Measurements from ENCODE around the gene POU4F3.

The POU4F3 gene

GRCh38 chr5:146340260-146341081 is 1.8 kb downstream of the POU4F3 start:
- DNase-seq (ENCODE audit: low read depth), result no peak

GRCh38 chr5:146341854-146342253 is 3.2 kb downstream of the POU4F3 start:
- DNase-seq (ENCODE audit: low read depth), result no peak

DNA sequence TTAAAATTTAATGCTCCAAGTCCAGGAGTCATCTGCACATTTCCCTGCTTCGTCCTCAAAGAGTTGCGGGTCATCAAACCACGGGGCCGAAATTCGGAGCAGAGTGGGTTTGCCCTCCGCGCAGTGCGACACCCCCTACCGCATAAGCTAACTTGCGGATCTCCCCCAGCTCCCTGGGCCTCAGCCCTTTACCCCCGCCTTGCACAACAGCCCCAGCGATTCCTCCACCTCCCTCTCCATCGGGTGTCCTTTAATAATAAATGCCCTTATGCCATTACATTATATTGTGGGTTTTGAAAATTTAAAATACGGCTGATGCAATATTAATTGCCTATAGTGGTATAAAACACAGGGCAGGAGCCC is 3.9 kb downstream of the POU4F3 start:
- no peak for DNase-seq (ENCODE audit: low read depth)

DNA sequence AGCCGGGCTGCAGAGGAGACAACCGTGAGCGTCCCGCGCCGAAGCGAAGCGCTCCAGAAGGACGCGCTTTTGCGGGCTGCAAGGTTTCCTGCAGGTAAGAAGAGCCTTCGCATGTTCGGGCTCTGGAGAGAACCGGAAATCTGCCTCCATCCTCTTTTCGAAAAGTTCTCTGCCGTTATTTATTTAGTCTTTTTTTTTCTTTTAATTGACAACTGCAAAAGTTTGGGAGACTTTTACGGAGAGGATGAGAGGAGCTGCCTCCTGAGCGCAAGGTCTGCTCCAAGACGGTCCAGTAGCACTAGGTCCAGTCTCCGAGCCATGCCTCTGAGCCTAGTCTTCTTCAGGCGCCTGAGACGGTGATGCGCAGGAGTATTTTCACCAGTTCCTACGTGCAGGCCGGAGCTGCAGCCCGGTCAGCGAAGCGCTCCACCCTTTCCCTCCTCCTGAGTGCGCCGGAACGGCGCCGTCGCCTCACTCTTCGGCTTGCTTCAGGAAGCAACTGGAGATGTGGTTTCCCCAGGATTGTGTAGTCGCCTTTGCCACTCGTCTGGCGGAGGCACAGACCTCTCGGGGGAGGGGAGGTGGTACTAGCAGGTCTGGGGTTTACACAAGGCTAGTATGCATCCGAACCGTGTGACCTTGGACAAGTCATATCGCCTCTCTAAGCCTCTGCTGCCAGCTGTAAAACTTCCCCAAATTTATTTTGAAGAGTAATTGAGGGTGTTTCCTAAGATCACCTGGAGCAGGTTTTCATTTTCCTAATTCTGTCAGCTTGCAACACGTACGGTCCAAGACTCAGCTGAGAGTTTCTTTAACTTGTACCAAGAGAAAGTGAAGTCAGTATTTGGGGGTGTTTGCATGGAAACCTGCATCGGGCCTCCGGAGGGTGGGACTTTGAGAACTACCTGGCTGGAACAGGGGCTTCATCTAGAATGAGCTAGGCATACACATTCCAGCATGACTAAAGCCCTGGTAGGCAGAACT is 4.5 kb downstream of the POU4F3 start:
- no peak for DNase-seq (ENCODE audit: low read depth)

DNA sequence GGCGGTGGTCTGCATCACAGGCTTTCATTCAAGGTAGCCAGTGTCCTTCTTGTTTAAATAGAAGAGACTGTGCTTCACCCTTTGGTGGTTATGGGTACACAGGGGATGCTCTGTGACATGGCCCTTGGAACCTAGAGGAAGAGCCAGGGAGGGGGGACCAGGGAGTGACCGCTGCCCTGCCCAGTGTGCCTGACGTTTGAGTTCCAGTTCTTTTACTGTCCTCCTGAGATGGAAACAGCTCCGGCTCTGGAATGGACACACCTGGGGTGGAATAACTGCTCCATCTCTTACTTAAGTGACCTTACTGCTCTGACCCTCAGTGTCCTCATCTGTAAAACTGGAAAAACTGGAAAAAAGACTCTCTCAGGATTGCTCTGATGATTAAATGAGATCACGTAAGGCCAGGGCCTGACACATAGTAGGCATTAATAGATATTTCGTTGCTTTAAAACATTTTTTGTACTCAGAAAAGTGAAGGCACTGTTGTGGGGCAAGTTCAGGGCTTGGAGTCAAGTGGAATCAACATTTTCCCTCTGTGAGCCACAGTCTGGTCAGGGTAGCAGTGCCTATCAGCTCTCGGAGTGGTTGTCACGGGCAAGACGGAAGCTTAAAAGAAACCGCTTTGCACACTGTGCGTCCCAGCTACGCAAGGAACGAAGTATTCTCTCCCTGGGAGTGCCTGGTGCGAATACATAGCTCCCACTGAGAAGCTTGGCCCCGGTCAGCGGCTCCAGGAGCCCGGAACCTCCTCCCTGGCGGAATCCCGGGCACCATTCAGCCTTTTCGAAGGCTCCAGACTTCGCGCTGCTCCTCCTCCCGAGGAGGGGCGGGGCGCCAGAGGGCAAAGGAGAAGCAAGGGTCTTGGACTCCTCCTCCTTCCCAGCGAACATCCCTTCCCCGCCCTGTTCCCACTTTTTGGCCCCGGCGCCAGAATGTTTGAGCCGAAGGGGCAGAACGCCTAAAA is 5.8 kb downstream of the POU4F3 start:
- DNase-seq (ENCODE audit: low read depth), result no peak

- DNase-seq (ENCODE audit: low read depth), result no peak
Measured at GRCh38 chr5:146345240-146345577, 6.6 kb downstream of the POU4F3 start.

- no peak for DNase-seq (ENCODE audit: low read depth)
Measured at GRCh38 chr5:146345578-146346366, 7.1 kb downstream of the POU4F3 start.

GRCh38 chr5:146357126-146357525 is 18.5 kb downstream of the POU4F3 start:
- DNase-seq (ENCODE audit: low read depth), result no peak

DNA sequence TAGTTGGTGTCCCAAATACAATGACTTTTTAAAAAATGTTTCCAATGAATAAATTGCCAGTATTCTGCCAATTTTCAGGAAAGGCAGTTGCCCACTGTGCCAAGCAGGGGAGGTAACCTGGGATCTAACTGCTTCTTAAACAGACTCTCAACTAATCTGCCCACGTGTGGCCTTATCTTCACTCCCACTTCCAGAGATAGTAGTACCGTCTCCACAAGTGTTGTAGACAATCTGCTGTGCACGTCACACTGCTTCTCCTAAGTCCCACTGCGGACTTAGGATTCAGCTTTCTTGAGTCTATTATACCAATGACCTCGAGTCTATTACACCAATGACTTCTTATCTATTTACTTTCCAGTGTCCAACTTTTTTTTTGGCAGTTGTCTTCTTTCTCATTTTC is 21.2 kb downstream of the POU4F3 start:
- DNase-seq (ENCODE audit: low read depth), result no peak

GRCh38 chr5:146363161-146363874 is 24.7 kb downstream of the POU4F3 start:
- DNase-seq (ENCODE audit: low read depth), result no peak

DNA sequence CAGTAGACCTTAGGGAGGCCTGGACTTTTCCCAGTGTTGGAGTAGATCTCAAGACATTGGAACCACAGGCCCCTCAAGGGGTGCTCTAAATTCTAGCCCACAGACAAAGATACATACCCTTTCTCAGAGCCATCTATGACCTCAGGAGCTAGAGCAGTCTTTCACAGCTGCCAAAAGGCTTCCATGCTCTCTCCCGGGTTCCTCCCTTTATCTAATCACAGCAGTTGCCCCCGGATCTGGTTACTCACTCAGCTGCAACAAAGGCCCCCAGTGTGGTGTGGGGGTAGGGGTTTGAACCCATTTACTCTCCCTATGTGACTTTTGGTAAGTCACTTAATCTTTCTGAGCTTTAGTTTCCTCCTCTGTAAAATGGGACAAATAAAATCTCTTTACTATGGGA is 27.0 kb downstream of the POU4F3 start:
- no peak for DNase-seq (ENCODE audit: low read depth)

DNA sequence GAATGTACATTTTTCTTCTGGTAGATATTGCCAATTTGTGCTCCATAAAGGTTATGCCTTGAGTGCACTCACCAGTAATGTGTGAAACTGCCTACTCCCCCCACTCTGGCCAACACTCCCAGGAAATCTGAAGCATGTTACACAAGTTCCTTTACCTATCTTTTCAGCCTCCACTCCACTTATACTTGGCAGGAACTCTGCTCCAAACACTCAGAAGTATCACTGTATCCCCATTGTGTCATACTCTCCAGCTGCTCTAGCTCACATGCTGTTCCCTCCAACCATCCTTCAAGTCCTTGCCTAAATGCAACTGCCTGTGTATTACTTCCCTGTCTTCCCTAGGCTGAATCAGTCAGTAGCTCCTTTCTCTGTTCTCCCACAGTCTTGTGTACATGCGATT is 28.3 kb downstream of the POU4F3 start:
- DNase-seq (ENCODE audit: low read depth), result no peak

DNA sequence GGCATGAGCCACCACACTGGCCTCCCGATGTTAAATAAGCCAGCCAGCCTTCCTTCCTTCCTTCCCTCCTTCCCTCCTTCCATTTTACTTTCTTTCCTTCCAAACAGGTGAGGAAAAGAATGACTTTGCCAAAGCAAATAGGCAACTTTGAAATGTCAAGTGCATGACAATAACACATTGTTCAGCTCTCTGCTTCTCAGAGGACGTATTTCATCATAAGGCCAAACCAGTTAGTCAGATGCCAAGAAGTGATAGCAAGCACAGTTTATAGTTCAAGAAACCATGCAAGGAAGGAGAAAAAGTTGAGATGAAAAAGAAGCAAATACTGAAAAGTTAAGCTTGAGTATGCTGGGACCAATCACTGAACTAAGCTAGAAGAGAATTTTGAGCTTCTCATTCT is 29.5 kb downstream of the POU4F3 start:
- no peak for DNase-seq (ENCODE audit: low read depth)

DNA sequence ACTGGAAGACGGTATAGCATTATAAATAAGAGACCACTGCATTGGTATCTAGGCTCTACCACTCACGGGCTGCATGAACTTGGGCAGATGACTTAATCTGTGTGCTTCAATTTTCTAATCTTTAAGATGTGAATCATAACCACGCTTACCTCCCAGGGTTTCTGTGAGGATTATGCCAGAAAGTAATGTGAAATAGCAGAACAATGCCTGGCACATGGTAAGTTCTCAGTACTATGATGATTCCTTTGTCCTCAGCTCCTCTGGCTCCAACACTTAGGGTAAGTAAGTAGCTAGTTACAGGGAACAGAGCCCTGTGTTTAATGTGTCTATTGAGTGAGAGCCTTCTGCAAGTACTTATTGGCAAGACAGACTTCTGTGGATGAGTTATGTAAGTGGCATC is 31.1 kb downstream of the POU4F3 start:
- peak; percentile 69 for DNase-seq (ENCODE audit: low read depth)

- DNase-seq (ENCODE audit: low read depth), result no peak
Measured at GRCh38 chr5:146376821-146377220, 38.2 kb downstream of the POU4F3 start.

DNA sequence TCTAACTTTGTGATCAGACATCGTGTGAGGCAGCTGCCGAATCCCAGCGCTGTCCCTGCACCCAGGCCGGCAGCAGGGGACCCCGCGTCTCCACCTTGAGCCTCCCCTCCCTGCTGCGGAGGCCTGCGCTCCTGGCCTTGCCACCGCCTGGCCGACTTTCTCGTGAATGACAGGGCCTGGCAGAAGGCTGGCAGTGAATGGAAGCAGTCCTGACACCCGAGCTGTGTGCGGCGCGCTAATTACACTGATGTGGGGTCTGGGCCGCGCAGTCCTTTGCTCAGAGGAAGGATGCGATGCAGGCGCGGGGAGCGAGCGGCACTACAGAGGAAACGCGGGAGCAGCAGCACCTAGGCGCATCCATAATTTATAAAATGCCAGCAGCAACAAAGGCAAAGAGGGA is 40.3 kb downstream of the POU4F3 start:
- no peak for DNase-seq (ENCODE audit: low read depth)

GRCh38 chr5:146380714-146381113 is 42.1 kb downstream of the POU4F3 start:
- DNase-seq (ENCODE audit: low read depth), result no peak

- DNase-seq (ENCODE audit: low read depth), result peak; percentile 64
Measured at GRCh38 chr5:146388386-146388785, 49.7 kb downstream of the POU4F3 start.

DNA sequence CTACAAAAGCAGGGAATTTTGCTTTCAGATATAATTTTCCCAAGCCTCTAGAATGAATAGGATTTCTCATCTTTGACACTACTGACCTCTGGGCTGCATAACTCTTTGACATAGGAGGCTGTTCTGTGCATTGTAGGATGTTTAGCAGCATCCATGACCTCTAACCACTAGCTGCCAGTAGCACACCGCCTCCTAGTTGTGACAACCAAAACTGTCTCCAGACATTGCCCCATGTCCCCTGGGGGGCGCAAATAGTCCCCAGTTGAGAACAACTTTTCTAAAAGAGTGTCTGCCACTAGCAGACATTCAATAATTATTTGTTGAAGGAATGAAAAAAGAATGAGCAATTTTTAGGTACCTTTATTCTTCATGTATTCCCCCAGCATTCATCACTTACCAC is 51.8 kb downstream of the POU4F3 start:
- no peak for DNase-seq (ENCODE audit: low read depth)
